C4-2B (cell line): ENCODE measurements around the gene ANKRD44.
"Not testable (repeated sequence)": the region's sequence is repeated elsewhere in the genome, so short reads cannot be mapped to it uniquely, and the experiment has no call there.

Source experiments
- H3K27ac ChIP-seq: fragments of 450-650 bp; 2 replicates; pipeline ENCODE4 v1.5.1; 2017
- ZFX ChIP-seq: fragments of 450-650 bp; IDR thresholded peaks from 2 replicates; pipeline ENCODE4 v1.6.1; 2017
- TF ChIP-seq, protein P1 (sequence below): fragments of 450-650 bp; conservative IDR thresholded peaks from 2 replicates; pipeline ENCODE4 v1.5.1; 2017; ENCODE audit warnings: mild to moderate bottlenecking

The ANKRD44 gene

DNA sequence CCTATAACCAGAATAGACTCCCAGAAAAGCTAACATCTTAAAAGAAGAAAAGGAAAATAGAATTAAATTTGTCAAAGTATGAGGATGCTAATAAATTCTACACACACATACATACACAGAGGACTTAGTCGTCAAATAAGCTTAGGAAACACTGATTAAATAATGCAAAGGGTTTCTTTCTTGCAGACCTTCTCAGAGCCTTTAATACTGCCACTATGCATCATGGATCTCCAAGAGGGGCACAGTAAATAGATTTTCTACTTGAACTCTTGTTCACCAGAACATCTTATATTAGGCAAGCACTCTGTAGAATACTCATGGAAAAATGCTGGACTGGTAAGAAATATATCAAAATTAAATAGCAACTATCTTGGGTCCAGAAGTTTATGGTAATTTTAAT, 69.4 kb downstream of the ANKRD44 start:
- H3K27ac ChIP-seq: no peak overlapping the region
- no peak for TF ChIP-seq ZFX
- TF ChIP-seq, protein P1, sequence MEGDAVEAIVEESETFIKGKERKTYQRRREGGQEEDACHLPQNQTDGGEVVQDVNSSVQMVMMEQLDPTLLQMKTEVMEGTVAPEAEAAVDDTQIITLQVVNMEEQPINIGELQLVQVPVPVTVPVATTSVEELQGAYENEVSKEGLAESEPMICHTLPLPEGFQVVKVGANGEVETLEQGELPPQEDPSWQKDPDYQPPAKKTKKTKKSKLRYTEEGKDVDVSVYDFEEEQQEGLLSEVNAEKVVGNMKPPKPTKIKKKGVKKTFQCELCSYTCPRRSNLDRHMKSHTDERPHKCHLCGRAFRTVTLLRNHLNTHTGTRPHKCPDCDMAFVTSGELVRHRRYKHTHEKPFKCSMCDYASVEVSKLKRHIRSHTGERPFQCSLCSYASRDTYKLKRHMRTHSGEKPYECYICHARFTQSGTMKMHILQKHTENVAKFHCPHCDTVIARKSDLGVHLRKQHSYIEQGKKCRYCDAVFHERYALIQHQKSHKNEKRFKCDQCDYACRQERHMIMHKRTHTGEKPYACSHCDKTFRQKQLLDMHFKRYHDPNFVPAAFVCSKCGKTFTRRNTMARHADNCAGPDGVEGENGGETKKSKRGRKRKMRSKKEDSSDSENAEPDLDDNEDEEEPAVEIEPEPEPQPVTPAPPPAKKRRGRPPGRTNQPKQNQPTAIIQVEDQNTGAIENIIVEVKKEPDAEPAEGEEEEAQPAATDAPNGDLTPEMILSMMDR: no peak

GRCh38 chr2:197240421-197241041, 70.0 kb downstream of the ANKRD44 start:
- TF ChIP-seq ZFX: no peak
- TF ChIP-seq, protein P1: no peak
- H3K27ac ChIP-seq: no peak overlapping the region

- H3K27ac ChIP-seq: not testable (repeated sequence)
Observed at GRCh38 chr2:197240018-197240417, 70.6 kb downstream of the ANKRD44 start.

DNA sequence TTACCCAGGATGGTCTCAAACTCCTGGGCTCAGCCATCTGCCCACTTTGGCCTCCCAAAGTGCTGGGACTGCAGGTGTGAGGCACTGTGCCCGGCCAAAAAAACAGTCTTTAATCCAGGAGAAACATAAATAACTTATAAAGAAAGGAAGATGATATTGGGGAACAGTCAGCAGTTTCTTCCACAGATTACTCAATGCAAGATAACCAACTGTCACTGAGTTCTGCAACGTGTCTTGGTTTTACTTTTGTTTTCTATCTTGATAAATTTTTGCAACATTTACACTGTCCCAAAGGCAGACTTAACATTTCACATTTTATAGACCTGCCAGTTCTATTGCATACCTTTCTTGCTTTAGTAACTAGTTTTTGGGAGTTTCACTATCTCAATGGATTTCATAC, 71.1 kb downstream of the ANKRD44 start:
- TF ChIP-seq, protein P1: no peak
- TF ChIP-seq ZFX: no peak
- no peak overlapping the region for H3K27ac ChIP-seq

DNA sequence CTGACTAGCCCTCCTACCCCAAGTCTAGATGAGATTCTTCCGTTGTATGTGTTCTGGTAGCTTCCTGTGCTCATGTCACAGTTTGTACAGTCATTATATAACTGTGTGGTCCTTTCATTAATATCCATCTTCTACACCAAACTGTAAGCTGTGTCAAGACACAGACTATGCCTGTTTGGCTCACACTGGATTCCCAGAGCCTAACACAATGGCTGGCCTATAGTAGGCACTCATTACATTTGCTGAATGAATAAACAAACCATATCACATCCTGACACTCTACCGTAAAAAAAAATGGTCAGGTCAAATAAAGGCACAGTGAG, 72.6 kb downstream of the ANKRD44 start:
- TF ChIP-seq, protein P1: no peak
- TF ChIP-seq ZFX: no peak

DNA sequence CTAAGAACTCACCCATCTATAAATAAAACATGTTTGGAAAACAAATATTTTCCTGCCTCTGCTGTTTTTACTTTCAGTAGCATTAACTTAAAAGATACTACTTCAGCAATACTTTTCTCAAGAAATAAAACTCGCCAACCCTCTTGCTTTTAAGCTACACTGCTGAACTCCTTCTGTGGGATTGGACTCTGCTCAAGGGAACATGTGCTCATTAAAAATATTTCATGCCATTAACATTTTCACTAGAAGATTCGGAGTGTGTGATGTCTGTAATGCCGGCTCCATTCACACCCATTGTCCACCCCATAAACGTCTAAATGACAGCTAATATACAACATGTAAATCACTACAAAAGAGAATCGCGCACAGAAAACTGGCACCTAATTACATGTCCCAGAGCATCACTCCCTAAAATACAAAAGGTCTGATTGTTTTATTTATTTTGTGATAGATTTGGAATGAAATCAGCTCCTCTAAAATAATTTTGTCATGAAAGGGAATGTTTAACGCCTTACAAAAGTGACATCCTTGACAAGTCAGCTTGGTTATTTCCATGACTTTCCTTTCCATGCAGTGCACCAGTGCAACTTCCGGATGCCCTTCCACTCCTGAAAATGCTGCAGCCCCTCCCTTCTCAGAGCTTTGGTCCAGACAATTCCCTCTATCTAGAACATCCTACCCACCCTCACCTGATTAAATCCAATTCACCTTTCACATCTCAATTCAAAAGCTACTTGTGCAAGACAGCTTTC, 73.1 kb downstream of the ANKRD44 start:
- H3K27ac ChIP-seq: no peak overlapping the region
- no peak for TF ChIP-seq ZFX
- TF ChIP-seq, protein P1: no peak

More for the DNA sequence above, 72.6 kb downstream of the ANKRD44 start:
- H3K27ac ChIP-seq: no peak overlapping the region

GRCh38 chr2:197236816-197237215, 73.8 kb downstream of the ANKRD44 start:
- TF ChIP-seq ZFX: no peak
- TF ChIP-seq, protein P1: no peak
- H3K27ac ChIP-seq: no peak overlapping the region

DNA sequence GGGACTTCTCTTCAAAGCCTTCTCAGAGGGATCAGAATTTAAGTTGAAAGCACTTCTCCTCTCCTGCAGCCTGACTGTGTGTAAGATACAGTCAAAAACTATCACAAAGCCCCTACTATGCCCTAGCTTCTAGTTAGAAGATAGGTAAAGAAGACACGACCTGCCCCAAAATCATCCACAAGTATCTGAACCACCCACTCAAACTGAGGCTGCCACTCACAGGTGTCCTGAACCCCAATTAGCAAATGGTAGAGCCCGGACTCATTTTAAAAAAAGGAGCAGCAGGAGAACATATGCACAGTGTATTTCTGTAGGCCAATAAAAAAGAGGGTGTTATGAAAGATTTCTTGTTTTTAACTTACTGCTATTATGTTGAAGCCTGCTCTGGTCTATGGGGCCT, 74.4 kb downstream of the ANKRD44 start:
- TF ChIP-seq, protein P1: no peak
- TF ChIP-seq ZFX: no peak
- H3K27ac ChIP-seq: no peak overlapping the region
